Ishikawa (cell line): ENCODE measurements around the gene MAB21L1.

ENCODE experiments used
- CEBPB ChIP-seq: IDR thresholded peaks from 2 replicates; pipeline ENCODE4 v1.6.1; 2012
- CREB1 ChIP-seq: IDR thresholded peaks from 2 replicates; pipeline ENCODE4 v1.6.1; 2012; ENCODE audit warnings: low read depth
- EGR1 ChIP-seq: IDR thresholded peaks from 2 replicates; pipeline ENCODE4 v1.6.1; 2012
- EP300 ChIP-seq: IDR thresholded peaks from 2 replicates; pipeline ENCODE4 v1.6.1; 2012; ENCODE audit warnings: borderline replicate concordance
- FOXM1 ChIP-seq: IDR thresholded peaks from 2 replicates; pipeline ENCODE4 v1.6.1; 2012; ENCODE audit warnings: low read depth, borderline replicate concordance
- MAX ChIP-seq: IDR thresholded peaks from 2 replicates; pipeline ENCODE4 v1.6.1; 2012
- NFIC ChIP-seq: IDR thresholded peaks from 2 replicates; pipeline ENCODE4 v1.6.1; 2012
- RAD21 ChIP-seq: IDR thresholded peaks from 2 replicates; pipeline ENCODE4 v1.6.1; 2012; ENCODE audit warnings: low read depth
- REST ChIP-seq: IDR thresholded peaks from 2 replicates; pipeline ENCODE4 v1.6.1; 2012; ENCODE audit warnings: low read depth, mild to moderate bottlenecking
- TAF1 ChIP-seq: IDR thresholded peaks from 2 replicates; pipeline ENCODE4 v1.6.1; 2012; ENCODE audit warnings: low read depth, mild to moderate bottlenecking
- TCF12 ChIP-seq: IDR thresholded peaks from 2 replicates; pipeline ENCODE4 v1.6.1; 2012; ENCODE audit warnings: low read depth
- TEAD4 ChIP-seq: IDR thresholded peaks from 2 replicates; pipeline ENCODE4 v1.6.1; 2012
- USF1 ChIP-seq: IDR thresholded peaks from 2 replicates; pipeline ENCODE4 v1.6.1; 2012
- YY1 ChIP-seq: IDR thresholded peaks from 2 replicates; pipeline ENCODE4 v1.6.1; 2012; ENCODE audit warnings: low read depth
- ZBTB7A ChIP-seq: IDR thresholded peaks from 2 replicates; pipeline ENCODE4 v1.6.1; 2012; ENCODE audit warnings: low read depth

The MAB21L1 gene

GRCh38 chr13:35473206-35473775 lies 3.2 kb downstream of the MAB21L1 start:
- no peak for TF ChIP-seq EP300
- no peak for TF ChIP-seq TAF1
- TF ChIP-seq TEAD4 = no peak
- TF ChIP-seq REST = no peak
- no peak for TF ChIP-seq CEBPB
- no peak for TF ChIP-seq CREB1
- no peak for TF ChIP-seq MAX
- TF ChIP-seq NFIC = no peak
- TF ChIP-seq YY1 = no peak
- TF ChIP-seq EGR1 = no peak
- no peak for TF ChIP-seq TCF12
- TF ChIP-seq RAD21 = no peak
- TF ChIP-seq USF1 = no peak
- no peak for TF ChIP-seq FOXM1
- no peak for TF ChIP-seq ZBTB7A

GRCh38 chr13:35472323-35472881 lies 4.1 kb downstream of the MAB21L1 start:
- TF ChIP-seq TAF1 = no peak
- TF ChIP-seq EP300 = no peak
- no peak for TF ChIP-seq MAX
- TF ChIP-seq REST = no peak
- TF ChIP-seq TCF12 = no peak

GRCh38 chr13:35471706-35472322 lies 4.7 kb downstream of the MAB21L1 start:
- no peak for TF ChIP-seq NFIC
- no peak for TF ChIP-seq CREB1
- TF ChIP-seq TAF1 = no peak
- no peak for TF ChIP-seq FOXM1
- TF ChIP-seq USF1 = no peak
- no peak for TF ChIP-seq REST
- no peak for TF ChIP-seq EGR1
- TF ChIP-seq YY1 = no peak
- no peak for TF ChIP-seq CEBPB
- TF ChIP-seq TEAD4 = no peak
- no peak for TF ChIP-seq MAX
- TF ChIP-seq ZBTB7A = no peak
- no peak for TF ChIP-seq EP300
- TF ChIP-seq RAD21 = no peak
- TF ChIP-seq TCF12 = no peak
